Endometrial microvascular endothelial cells (primary cell): ENCODE results near the gene VNN1. TPM values are rescaled to one million over a fixed set of nuclear protein-coding genes. Genes with fewer than 3 reads are reported as not detected.
"Not testable (repeated sequence)": the region's sequence is repeated elsewhere in the genome, so short reads cannot be mapped to it uniquely, and the experiment has no call there.

Source experiments
- in situ Hi-C: cut with HindIII; loops from 2 replicates; pipeline ENCODE4 v1.10.0; 2017; ENCODE audit warnings: low sequenced_read_pairs, low pct_unique_long_range_greater_than_20kb; ENCODE audit errors: inconsistent ontology term
- total RNA-seq: library from RNA; depleted of rRNA; stranded (reverse); fragments of >200 nt; gene quantifications from one replicate; pipeline ENCODE4 v1.2.3, GENCODE V29; 2015; ENCODE audit errors: inconsistent ontology term

VNN1 gene
- total RNA-seq, 1 donor from 2014 or later: 0.09 TPM

DNA sequence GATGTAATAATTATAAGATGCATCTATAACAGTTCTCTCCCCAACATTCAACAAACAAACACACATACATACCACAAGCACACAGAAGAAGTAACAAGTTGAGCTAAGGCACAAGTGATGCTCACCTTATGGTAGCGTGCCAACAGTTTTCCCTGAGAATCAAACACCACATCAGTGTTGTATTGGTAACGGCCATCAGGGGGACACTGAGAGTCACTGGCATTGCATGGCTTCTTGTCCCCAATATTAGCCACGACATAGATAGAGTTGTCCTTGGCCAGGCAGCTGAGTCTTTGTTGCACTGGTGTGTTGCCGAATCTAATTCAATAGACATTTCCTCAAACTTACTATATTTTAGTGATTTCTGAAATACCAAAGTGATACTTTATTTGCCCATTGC is 14.8 kb upstream of the VNN1 start:
- in situ Hi-C loops: no loop called here

GRCh38 chr6:132726608-132726975 is 12.7 kb upstream of the VNN1 start:
- in situ Hi-C loops: no loop called here

- in situ Hi-C loops: no loop called here
These were observed 12.2 kb upstream of the VNN1 start for GRCh38 chr6:132725947-132726607.

DNA sequence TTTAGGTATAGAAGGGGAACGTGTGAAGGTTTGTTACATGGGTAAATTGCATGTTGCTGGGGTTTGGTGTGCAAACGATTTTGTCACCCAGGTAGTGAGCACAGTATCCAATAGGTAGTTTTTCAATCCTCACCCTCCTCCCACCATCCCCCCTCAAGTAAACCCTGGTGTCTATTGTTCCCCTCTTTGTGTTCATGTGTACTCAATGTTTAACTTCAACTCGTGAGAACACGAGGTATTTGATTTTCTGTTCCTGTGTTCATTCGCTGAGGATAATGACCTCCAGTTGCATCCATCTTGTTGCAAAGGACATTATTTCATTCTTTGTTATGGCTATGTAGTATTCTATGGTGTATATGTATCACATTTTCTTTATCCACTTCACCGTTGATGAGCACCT is 11.6 kb upstream of the VNN1 start:
- in situ Hi-C loops: no loop called here

DNA sequence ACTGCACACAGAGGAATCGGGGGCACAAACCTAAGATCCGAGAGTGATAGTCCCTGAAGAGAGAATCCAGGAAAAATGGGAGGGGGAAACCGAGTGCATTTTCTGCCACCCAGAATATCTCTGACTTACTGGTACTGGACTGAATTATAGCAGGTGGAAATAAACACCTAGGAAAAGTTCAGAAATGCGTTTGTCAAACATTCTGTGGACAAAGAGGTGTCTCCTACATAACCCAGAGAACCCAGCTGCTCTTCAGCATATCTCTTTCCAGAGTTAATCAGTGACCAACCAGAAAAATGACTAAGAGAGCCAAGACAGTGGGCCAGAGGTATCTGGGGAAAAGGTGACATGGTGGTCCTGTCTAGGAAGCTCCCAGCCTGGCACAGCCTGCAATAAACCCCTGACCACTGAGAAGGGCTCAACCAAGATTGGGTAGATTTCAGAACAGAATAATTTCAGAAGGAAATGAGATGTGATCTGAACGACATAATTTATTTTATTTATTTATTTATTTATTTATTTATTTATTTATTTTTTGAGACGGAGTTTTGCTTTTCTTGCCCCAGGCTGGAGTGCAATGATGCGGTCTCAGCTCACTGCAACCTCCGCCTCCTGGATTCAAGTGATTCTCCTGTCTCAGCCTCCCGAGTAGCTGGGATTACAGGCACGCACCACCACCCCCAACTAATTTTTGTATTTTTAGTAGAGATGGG is 6.0 kb upstream of the VNN1 start:
- in situ Hi-C loops: no loop called here

- in situ Hi-C loops: no loop called here
These were observed 2.2 kb upstream of the VNN1 start for GRCh38 chr6:132715881-132716637.

GRCh38 chr6:132715204-132715603 is 1.3 kb upstream of the VNN1 start:
- in situ Hi-C loops: no loop called here

DNA sequence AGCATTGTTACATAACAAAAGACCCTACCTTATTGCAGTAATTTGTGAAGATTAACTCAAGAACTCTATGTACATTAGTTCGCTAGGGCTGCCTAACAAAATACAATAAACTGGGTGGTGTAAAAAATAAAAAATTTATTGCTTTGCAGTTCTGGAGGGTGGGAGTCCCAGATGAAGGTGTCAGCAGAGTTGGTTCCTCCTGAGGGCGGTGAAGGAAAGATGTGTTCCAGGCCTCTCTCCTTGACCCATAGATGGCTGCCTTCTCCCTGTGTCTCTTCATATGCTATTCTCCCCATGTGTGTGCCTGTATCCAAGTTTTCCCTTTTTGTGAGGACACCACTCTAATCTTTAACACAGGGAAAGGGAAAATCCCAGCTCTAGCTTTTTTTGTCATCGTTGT is 305 bp upstream of the VNN1 start:
- in situ Hi-C loops: no loop called here

GRCh38 chr6:132712366-132712765 is 1.5 kb downstream of the VNN1 start:
- in situ Hi-C loops: no loop called here

GRCh38 chr6:132708771-132709170 is 5.1 kb downstream of the VNN1 start:
- in situ Hi-C loops: no loop called here

GRCh38 chr6:132708002-132708401 is 5.9 kb downstream of the VNN1 start:
- in situ Hi-C loops: no loop called here

DNA sequence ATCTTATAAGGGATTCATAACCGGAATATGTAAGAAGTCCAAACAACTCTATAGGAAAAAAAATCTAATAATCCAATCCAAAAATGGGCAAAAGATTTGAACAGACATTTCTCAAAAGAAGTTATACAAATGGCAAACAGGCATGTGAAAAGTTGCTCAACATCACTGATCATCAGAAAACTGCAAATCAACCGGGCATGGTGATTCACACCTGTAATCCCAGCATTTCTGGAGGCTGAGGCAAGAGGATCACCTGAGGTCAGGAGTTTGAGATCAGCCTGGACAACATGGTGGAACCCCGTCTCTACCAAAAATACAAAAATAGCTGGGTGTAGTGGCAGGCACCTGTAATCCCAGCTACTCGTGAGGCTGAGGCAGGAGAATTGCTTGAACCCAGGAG is 7.1 kb downstream of the VNN1 start:
- in situ Hi-C loops: not testable (repeated sequence)

- in situ Hi-C loops: no loop called here
These were observed 9.9 kb downstream of the VNN1 start for GRCh38 chr6:132703936-132704335.

GRCh38 chr6:132698608-132699007 is 15.2 kb downstream of the VNN1 start:
- in situ Hi-C loops: no loop called here

DNA sequence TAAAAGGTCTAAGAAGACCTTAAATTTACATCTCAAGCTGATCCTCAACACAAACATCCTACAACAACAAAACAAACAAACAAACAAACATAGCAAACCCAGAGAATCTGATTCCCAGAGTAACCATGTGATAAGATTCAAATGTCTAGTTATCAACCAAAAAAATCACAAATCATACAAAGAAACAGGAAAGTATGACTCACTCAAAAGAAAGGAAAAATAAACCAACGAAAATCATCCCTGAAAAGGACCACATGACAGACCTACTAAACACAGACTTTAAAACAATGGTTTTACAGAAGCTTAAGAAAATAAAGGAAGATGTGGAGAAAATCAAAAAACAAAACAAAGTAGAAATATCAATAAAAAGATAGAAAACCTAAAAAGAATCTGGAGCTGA is 18.1 kb downstream of the VNN1 start:
- in situ Hi-C loops: no loop called here

GRCh38 chr6:132693478-132693877 is 20.4 kb downstream of the VNN1 start:
- in situ Hi-C loops: no loop called here

- in situ Hi-C loops: no loop called here
These were observed 23.2 kb downstream of the VNN1 start for GRCh38 chr6:132690678-132691077.

DNA sequence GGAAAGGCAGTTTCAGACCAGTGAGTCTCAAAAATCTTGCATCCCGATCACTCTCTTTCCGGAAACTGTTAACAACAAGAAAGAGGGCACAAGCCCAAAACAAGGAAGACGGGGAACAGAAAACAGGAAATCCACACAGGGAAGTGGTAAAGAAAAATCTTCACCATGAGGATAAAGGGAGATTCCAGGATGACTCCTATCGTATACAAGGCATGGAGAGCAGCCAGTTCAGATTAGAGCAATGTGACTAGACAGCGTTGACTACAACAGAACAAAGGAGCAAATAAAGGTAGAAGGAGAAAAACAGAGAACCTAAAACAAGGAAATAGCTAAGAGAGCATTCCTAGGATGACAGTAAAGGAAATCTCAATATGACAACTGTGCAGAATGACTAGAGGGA is 26.5 kb downstream of the VNN1 start:
- in situ Hi-C loops: no loop called here

- in situ Hi-C loops: no loop called here
These were observed 27.3 kb downstream of the VNN1 start for GRCh38 chr6:132686531-132686930.

DNA sequence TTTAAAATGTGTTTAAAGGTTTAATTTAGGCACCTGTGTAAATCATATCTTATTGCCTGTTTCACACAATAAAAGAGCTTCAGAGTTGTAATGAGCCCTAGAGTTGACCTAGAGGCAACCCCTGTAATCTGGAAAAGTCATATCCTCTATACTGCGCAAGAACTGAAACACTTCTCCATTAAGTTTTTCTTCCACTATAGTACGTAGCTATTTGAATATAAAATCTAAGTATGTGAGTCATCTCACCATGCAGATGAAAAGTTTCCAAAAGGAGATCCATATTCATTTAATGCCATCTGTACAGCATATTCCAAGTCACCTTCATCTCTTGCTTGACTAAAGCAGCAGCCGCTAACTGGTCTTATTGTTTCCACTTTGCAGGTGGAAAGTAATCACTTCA is 28.8 kb downstream of the VNN1 start:
- in situ Hi-C loops: no loop called here
